Measurements from ENCODE around the gene KRTAP20-1. TPM values are rescaled to one million over a fixed set of nuclear protein-coding genes. Genes with fewer than 3 reads are reported as not detected.

Gene KRTAP20-1
- polyA plus RNA-seq, 1 of the 3 experiments (the other 2 are of a cell fraction) = not detected

DNA sequence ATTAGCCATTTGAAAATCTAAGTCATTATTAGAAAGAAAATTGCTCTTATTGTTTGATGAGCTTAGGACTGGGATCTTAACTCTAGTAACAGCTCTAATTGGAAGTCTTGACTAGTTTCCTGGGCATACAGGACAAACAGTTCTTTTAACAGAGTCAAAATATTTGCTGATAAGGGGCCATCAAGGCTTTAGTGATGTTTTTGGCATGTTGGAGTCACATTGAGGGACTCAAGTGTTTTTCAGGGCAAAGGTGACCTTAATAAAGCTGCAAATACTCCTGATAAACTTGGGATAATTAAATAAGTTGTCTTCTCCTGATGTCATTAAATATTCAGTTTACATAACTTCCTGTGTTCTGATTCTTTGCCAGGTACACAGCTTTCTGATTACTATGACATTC lies 48.6 kb upstream of the KRTAP20-1 start:
- Histone ChIP-seq H3K27ac (ENCODE audit: low read depth in 2 of 2, low read length in 1 of 2) (no peak overlapping the region), H4K20me1 (ENCODE audit: insufficient read depth) (no peaks in the 10 kb centered on the region), H3K27me3 (ENCODE audit: insufficient read depth) (no peaks in the 10 kb centered on the region), H3K9me3 (no peaks in the 10 kb centered on the region), H3F3A (replicated peaks; ENCODE audit: insufficient read depth) (no peaks in the 10 kb centered on the region), H2AFZ (ENCODE audit: low read depth) (no peak overlapping the region), H3K4me2 (no peak overlapping the region), H3K9me2 (no peaks in the 10 kb centered on the region), H3K79me2 (ENCODE audit: insufficient read depth) (no peaks in the 10 kb centered on the region), H3K4me3 (ENCODE audit: low read depth in 2 of 2, low read length in 1 of 2) (no peak overlapping the region), H3K36me3 (replicated peaks in 1 of 2; ENCODE audit: control insufficient read depth in 1 of 2, insufficient read depth in 2 of 2, low read length in 1 of 2) (no peaks in the 10 kb centered on the region), H3K9ac (no peak overlapping the region), H3K4me1 (ENCODE audit: control insufficient read depth in 1 of 2, insufficient read depth in 2 of 2, low read depth in 1 of 2, low read length in 1 of 2) (no peaks in the 10 kb centered on the region)
- no peak for TF ChIP-seq FOXM1 (IDR thresholded peaks at IDR 0.05; ENCODE audit: low read depth)
- TF ChIP-seq POLR2AphosphoS5 (IDR thresholded peaks at IDR 0.05; ENCODE audit: low read depth, low read length) = no peak
- no peak for TF ChIP-seq NFIC (IDR thresholded peaks at IDR 0.05; ENCODE audit: borderline replicate concordance)
- TF ChIP-seq RCOR1 (IDR thresholded peaks at IDR 0.05; ENCODE audit: low read length) = no peak
- TF ChIP-seq MXI1 (IDR thresholded peaks at IDR 0.05; ENCODE audit: low read depth, low read length) = no peak
- ChIA-PET CTCF (no interaction called here), POLR2A (no interaction called here)
- no peak for DNase-seq

DNA sequence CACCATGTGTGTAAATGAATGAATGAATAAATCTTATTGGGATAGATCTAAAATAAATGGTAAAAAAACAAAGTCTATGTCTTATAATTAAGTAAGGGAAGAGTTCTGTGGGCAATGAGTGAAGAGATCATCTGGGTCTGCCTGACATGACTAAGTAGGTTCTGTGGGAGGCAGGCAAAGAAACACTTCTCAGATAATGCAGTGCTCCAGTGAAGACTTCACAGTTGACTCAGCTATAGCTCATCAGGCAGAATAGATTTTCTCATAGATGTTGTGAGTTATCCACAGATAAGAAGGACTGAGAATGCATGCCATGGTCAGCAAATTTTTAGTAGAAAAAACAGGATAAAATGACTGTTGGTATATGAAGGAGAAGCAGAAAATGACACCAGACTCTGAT lies 38.5 kb upstream of the KRTAP20-1 start:
- ChIA-PET CTCF (no interaction called here), POLR2A (no interaction called here)
- TF ChIP-seq JUND (IDR thresholded peaks at IDR 0.05) = no peak
- no peak for TF ChIP-seq MXI1 (IDR thresholded peaks at IDR 0.05; ENCODE audit: low read depth, low read length)
- TF ChIP-seq, protein P1, sequence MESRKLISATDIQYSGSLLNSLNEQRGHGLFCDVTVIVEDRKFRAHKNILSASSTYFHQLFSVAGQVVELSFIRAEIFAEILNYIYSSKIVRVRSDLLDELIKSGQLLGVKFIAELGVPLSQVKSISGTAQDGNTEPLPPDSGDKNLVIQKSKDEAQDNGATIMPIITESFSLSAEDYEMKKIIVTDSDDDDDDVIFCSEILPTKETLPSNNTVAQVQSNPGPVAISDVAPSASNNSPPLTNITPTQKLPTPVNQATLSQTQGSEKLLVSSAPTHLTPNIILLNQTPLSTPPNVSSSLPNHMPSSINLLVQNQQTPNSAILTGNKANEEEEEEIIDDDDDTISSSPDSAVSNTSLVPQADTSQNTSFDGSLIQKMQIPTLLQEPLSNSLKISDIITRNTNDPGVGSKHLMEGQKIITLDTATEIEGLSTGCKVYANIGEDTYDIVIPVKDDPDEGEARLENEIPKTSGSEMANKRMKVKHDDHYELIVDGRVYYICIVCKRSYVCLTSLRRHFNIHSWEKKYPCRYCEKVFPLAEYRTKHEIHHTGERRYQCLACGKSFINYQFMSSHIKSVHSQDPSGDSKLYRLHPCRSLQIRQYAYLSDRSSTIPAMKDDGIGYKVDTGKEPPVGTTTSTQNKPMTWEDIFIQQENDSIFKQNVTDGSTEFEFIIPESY (IDR thresholded peaks at IDR 0.05; ENCODE audit: borderline replicate concordance, low read depth) = no peak
- TF ChIP-seq, protein P2, sequence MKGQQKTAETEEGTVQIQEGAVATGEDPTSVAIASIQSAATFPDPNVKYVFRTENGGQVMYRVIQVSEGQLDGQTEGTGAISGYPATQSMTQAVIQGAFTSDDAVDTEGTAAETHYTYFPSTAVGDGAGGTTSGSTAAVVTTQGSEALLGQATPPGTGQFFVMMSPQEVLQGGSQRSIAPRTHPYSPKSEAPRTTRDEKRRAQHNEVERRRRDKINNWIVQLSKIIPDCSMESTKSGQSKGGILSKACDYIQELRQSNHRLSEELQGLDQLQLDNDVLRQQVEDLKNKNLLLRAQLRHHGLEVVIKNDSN (IDR thresholded peaks at IDR 0.05; ENCODE audit: borderline replicate concordance, low read depth) = no peak
- TF ChIP-seq, protein P3, sequence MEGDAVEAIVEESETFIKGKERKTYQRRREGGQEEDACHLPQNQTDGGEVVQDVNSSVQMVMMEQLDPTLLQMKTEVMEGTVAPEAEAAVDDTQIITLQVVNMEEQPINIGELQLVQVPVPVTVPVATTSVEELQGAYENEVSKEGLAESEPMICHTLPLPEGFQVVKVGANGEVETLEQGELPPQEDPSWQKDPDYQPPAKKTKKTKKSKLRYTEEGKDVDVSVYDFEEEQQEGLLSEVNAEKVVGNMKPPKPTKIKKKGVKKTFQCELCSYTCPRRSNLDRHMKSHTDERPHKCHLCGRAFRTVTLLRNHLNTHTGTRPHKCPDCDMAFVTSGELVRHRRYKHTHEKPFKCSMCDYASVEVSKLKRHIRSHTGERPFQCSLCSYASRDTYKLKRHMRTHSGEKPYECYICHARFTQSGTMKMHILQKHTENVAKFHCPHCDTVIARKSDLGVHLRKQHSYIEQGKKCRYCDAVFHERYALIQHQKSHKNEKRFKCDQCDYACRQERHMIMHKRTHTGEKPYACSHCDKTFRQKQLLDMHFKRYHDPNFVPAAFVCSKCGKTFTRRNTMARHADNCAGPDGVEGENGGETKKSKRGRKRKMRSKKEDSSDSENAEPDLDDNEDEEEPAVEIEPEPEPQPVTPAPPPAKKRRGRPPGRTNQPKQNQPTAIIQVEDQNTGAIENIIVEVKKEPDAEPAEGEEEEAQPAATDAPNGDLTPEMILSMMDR (IDR thresholded peaks at IDR 0.05) = no peak
- Histone ChIP-seq H3K4me2 (no peak overlapping the region), H3K4me1 (ENCODE audit: control insufficient read depth in 1 of 2, insufficient read depth in 2 of 2, low read depth in 1 of 2, low read length in 1 of 2) (no peaks in the 10 kb centered on the region), H3K27me3 (ENCODE audit: insufficient read depth) (no peaks in the 10 kb centered on the region; the same call in 1 of the 2 replicates), H4K20me1 (ENCODE audit: insufficient read depth) (no peaks in the 10 kb centered on the region), H3K79me2 (ENCODE audit: insufficient read depth) (no peaks in the 10 kb centered on the region), H3K9me2 (no peaks in the 10 kb centered on the region), H3K9me3 (no peaks in the 10 kb centered on the region), H2AFZ (ENCODE audit: low read depth) (no peak overlapping the region), H3F3A (replicated peaks; ENCODE audit: insufficient read depth) (no peaks in the 10 kb centered on the region), H3K36me3 (replicated peaks in 1 of 2; ENCODE audit: control insufficient read depth in 1 of 2, insufficient read depth in 2 of 2, low read length in 1 of 2) (no peaks in the 10 kb centered on the region), H3K4me3 (ENCODE audit: low read depth in 2 of 2, low read length in 1 of 2) (no peak overlapping the region), H3K27ac (ENCODE audit: low read depth in 2 of 2, low read length in 1 of 2) (no peak overlapping the region), H3K9ac (no peak overlapping the region)
- DNase-seq = no peak

Data from SK-N-SH (cell line).